ENCODE measurements around the gene SRPRB.
A peak's percentile ranks its signal among the peaks of the same experiment; 100 is the strongest.

The SRPRB gene

GRCh38 chr3:133805702-133806475 is at the start of gene SRPRB:
TSS of gene SRPRB (plus strand) at chr3:133805815. CDS start at chr3:133805849, 34 bp downstream.
- FAIRE-seq (peak; percentile 90), DNase-seq (ENCODE audit: insufficient read length, low spot score) (peak; percentile 95)
- peak; percentile 96 for TF ChIP-seq POLR2A (IDR thresholded peaks at IDR 0.05; ENCODE audit: low read depth, low read length)

GRCh38 chr3:133756716-133757694 is 48.6 kb upstream of the SRPRB start:
- DNase-seq (ENCODE audit: insufficient read length, low spot score) (no peak), FAIRE-seq (no peak)
- TF ChIP-seq POLR2A (IDR thresholded peaks at IDR 0.05; ENCODE audit: low read depth, low read length): no peak

GRCh38 chr3:133757701-133758567 is 47.7 kb upstream of the SRPRB start:
- DNase-seq (ENCODE audit: insufficient read length, low spot score) (no peak), FAIRE-seq (no peak)
- TF ChIP-seq POLR2A (IDR thresholded peaks at IDR 0.05; ENCODE audit: low read depth, low read length): no peak

- no peak for TF ChIP-seq POLR2A (IDR thresholded peaks at IDR 0.05; ENCODE audit: low read depth, low read length)
- DNase-seq (ENCODE audit: insufficient read length, low spot score): no peak
- no peak for FAIRE-seq
Measured at GRCh38 chr3:133758568-133758928, 47.1 kb upstream of the SRPRB start.

GRCh38 chr3:133758964-133759739 is 46.5 kb upstream of the SRPRB start:
- DNase-seq (ENCODE audit: insufficient read length, low spot score) (no peak), FAIRE-seq (no peak)
- no peak for TF ChIP-seq POLR2A (IDR thresholded peaks at IDR 0.05; ENCODE audit: low read depth, low read length)

- DNase-seq (ENCODE audit: insufficient read length, low spot score) (no peak), FAIRE-seq (no peak)
Measured at GRCh38 chr3:133759740-133760305, 45.8 kb upstream of the SRPRB start.

GRCh38 chr3:133760916-133761315 is 44.7 kb upstream of the SRPRB start:
- no peak for DNase-seq (ENCODE audit: insufficient read length, low spot score)
- no peak for TF ChIP-seq POLR2A (IDR thresholded peaks at IDR 0.05; ENCODE audit: low read depth, low read length)
- FAIRE-seq: no peak

More at GRCh38 chr3:133759740-133760305, 45.8 kb upstream of the SRPRB start:
- no peak for TF ChIP-seq POLR2A (IDR thresholded peaks at IDR 0.05; ENCODE audit: low read depth, low read length)

GRCh38 chr3:133761605-133762484 is 43.8 kb upstream of the SRPRB start:
- TF ChIP-seq POLR2A (IDR thresholded peaks at IDR 0.05; ENCODE audit: low read depth, low read length): no peak
- no peak for DNase-seq (ENCODE audit: insufficient read length, low spot score)
- FAIRE-seq: no peak

GRCh38 chr3:133762539-133762938 is 43.1 kb upstream of the SRPRB start:
- no peak for TF ChIP-seq POLR2A (IDR thresholded peaks at IDR 0.05; ENCODE audit: low read depth, low read length)
- FAIRE-seq (no peak), DNase-seq (ENCODE audit: insufficient read length, low spot score) (no peak)

GRCh38 chr3:133763797-133764683 is 41.6 kb upstream of the SRPRB start:
- DNase-seq (ENCODE audit: insufficient read length, low spot score) (no peak), FAIRE-seq (no peak)
- TF ChIP-seq POLR2A (IDR thresholded peaks at IDR 0.05; ENCODE audit: low read depth, low read length): no peak

GRCh38 chr3:133765256-133765655 is 40.4 kb upstream of the SRPRB start:
- TF ChIP-seq POLR2A (IDR thresholded peaks at IDR 0.05; ENCODE audit: low read depth, low read length): no peak
- no peak for DNase-seq (ENCODE audit: insufficient read length, low spot score)
- no peak for FAIRE-seq
